Measurements from ENCODE around the gene CXCL1. TPM values are rescaled to one million over a fixed set of nuclear protein-coding genes. Genes with fewer than 3 reads are reported as not detected.
A peak's percentile ranks its signal among the peaks of the same experiment; 100 is the strongest.

CXCL1 gene
- total RNA-seq, 1 experiment from 2014 or later = 49.3 TPM

GRCh38 chr4:73864961-73865360 lies 4.2 kb upstream of the CXCL1 start:
- intact Hi-C loops (cut with micrococcal nuclease) = loop anchor here (1.0 to 5.0 kb wide), 4 partner anchors 136 to 447 kb away; no protein-coding TSS in a partner anchor
- H3K27me3 Mint-ChIP-seq (ENCODE audit: insufficient read depth, unreplicated experiment) = no peaks in the 10 kb centered on the region
- no peak overlapping the region for H3K4me3 Mint-ChIP-seq (ENCODE audit: unreplicated experiment)
- no TSS peak for BruUV-seq (replicated peaks)
- no peak for TF ChIP-seq CTCF (IDR thresholded peaks at IDR 0.05; ENCODE audit: unreplicated experiment)
- no peak overlapping the region for H3K27ac Mint-ChIP-seq (ENCODE audit: low read depth, unreplicated experiment)
- no peaks in the 10 kb centered on the region for H3K9me3 Mint-ChIP-seq (ENCODE audit: unreplicated experiment)
- ChIA-PET POLR2A (interaction anchor here (0.7 to 6.7 kb wide), 18 partner anchors 21 to 444 kb away, joined by 3 to 61 read pairs (median 4); partner anchors contain the start of genes CXCL2 and CXCL8), CTCF (interaction anchor here (0.5 to 7.9 kb wide), 50 partner anchors 10 to 553 kb away, joined by 3 to 183 read pairs (median 4); partner anchors contain the start of genes CXCL8 and PF4V1)
- H3K36me3 Mint-ChIP-seq (ENCODE audit: insufficient read depth, unreplicated experiment) = peaks cover 10% of the 10 kb centered on the region
- H3K4me1 Mint-ChIP-seq (ENCODE audit: insufficient read depth, unreplicated experiment) = peaks cover 30% of the 10 kb centered on the region
- peak; percentile 71 for DNase-seq (ENCODE audit: unreplicated experiment)

- H3K27ac Mint-ChIP-seq (ENCODE audit: low read depth, unreplicated experiment) = no peak overlapping the region
- no peaks in the 10 kb centered on the region for H3K27me3 Mint-ChIP-seq (ENCODE audit: insufficient read depth, unreplicated experiment)
- H3K36me3 Mint-ChIP-seq (ENCODE audit: insufficient read depth, unreplicated experiment) = peaks cover 16% of the 10 kb centered on the region
- ChIA-PET CTCF (interaction anchor here (0.6 to 7.9 kb wide), 26 partner anchors 11 to 551 kb away, joined by 3 to 183 read pairs (median 6); partner anchors contain the start of genes CXCL2, CXCL3 and PF4V1), POLR2A (interaction anchor here (0.6 to 6.7 kb wide), 27 partner anchors 9 to 607 kb away, joined by 3 to 61 read pairs (median 4); partner anchors contain the start of genes ANKRD17, CXCL2, CXCL3 and CXCL8)
- TF ChIP-seq CTCF (IDR thresholded peaks at IDR 0.05; ENCODE audit: unreplicated experiment) = no peak
- DNase-seq (ENCODE audit: unreplicated experiment) = no peak
- intact Hi-C loops (cut with micrococcal nuclease) = loop anchor here (5.0 kb wide), 2 partner anchors 247 to 447 kb away; no protein-coding TSS in a partner anchor
- BruUV-seq (replicated peaks) = no TSS peak
- no peaks in the 10 kb centered on the region for H3K9me3 Mint-ChIP-seq (ENCODE audit: unreplicated experiment)
- peaks cover 30% of the 10 kb centered on the region for H3K4me1 Mint-ChIP-seq (ENCODE audit: insufficient read depth, unreplicated experiment)
- H3K4me3 Mint-ChIP-seq (ENCODE audit: unreplicated experiment) = no peak overlapping the region
Measured at GRCh38 chr4:73865431-73866096, 3.6 kb upstream of the CXCL1 start.

GRCh38 chr4:73866246-73866645 lies 2.9 kb upstream of the CXCL1 start:
- no peak for TF ChIP-seq CTCF (IDR thresholded peaks at IDR 0.05; ENCODE audit: unreplicated experiment)
- Mint-ChIP-seq H3K4me1 (ENCODE audit: insufficient read depth, unreplicated experiment) (peaks cover 30% of the 10 kb centered on the region), H3K9me3 (ENCODE audit: unreplicated experiment) (no peaks in the 10 kb centered on the region), H3K4me3 (ENCODE audit: unreplicated experiment) (no peak overlapping the region), H3K27ac (ENCODE audit: low read depth, unreplicated experiment) (no peak overlapping the region), H3K36me3 (ENCODE audit: insufficient read depth, unreplicated experiment) (peaks cover 23% of the 10 kb centered on the region), H3K27me3 (ENCODE audit: insufficient read depth, unreplicated experiment) (no peaks in the 10 kb centered on the region)
- BruUV-seq (replicated peaks) = no TSS peak
- ChIA-PET CTCF (interaction anchor here (0.6 to 7.9 kb wide), 13 partner anchors 11 to 438 kb away, joined by 3 to 183 read pairs (median 4); partner anchors contain the start of genes CXCL2, CXCL3 and PF4V1), POLR2A (interaction anchor here (0.6 to 6.7 kb wide), 25 partner anchors 9 to 607 kb away, joined by 3 to 61 read pairs (median 4); partner anchors contain the start of genes ANKRD17, CXCL2, CXCL3 and CXCL8)
- intact Hi-C loops (cut with micrococcal nuclease) = loop anchor here (5.0 kb wide), 2 partner anchors 246 to 446 kb away; no protein-coding TSS in a partner anchor
- no peak for DNase-seq (ENCODE audit: unreplicated experiment)

- peak overlapping the region; percentile 92 for H3K27ac Mint-ChIP-seq (ENCODE audit: low read depth, unreplicated experiment)
- peaks cover 34% of the 10 kb centered on the region for H3K4me1 Mint-ChIP-seq (ENCODE audit: insufficient read depth, unreplicated experiment)
- POLR2A ChIA-PET = interaction anchor here (0.6 to 6.7 kb wide), 30 partner anchors 9 to 625 kb away, joined by 3 to 61 read pairs (median 4); partner anchors contain the start of genes CXCL2 and CXCL3
- no peaks in the 10 kb centered on the region for H3K27me3 Mint-ChIP-seq (ENCODE audit: insufficient read depth, unreplicated experiment)
- BruUV-seq (replicated peaks) = no TSS peak
- peak; percentile 85 for DNase-seq (ENCODE audit: unreplicated experiment)
- peak; percentile 41 for TF ChIP-seq CTCF (IDR thresholded peaks at IDR 0.05; ENCODE audit: unreplicated experiment)
- H3K36me3 Mint-ChIP-seq (ENCODE audit: insufficient read depth, unreplicated experiment) = peaks cover 35% of the 10 kb centered on the region
- CTCF ChIA-PET = interaction anchor here (0.7 to 7.9 kb wide), 28 partner anchors 8 to 318 kb away, joined by 3 to 183 read pairs (median 5); partner anchors contain the start of genes CXCL2 and CXCL3
- H3K9me3 Mint-ChIP-seq (ENCODE audit: unreplicated experiment) = no peaks in the 10 kb centered on the region
- intact Hi-C loops (cut with micrococcal nuclease) = loop anchor here (1.0 to 5.0 kb wide), 7 partner anchors 50 to 445 kb away; no protein-coding TSS in a partner anchor
- peak overlapping the region; percentile 95 for H3K4me3 Mint-ChIP-seq (ENCODE audit: unreplicated experiment)
Measured at GRCh38 chr4:73867783-73868182, 1.4 kb upstream of the CXCL1 start.
